Measurements from ENCODE around the gene S1PR3. TPM values are rescaled to one million over a fixed set of nuclear protein-coding genes. Genes with fewer than 3 reads are reported as not detected.

The S1PR3 gene
- total RNA-seq, result under 0.01 and 1.2 TPM in 2 replicates

GRCh38 chr9:88991066-88992034 is at the start of gene S1PR3:
TSS of gene S1PR3 (plus strand) at chr9:88991468. CDS start at chr9:89001201, 9,733 bp downstream.

Other genes with a start within 250 kb of the S1PR3 start
- under 0.01 and 0.78 TPM in 2 replicates for gene SHC3, start 187.3 kb downstream of the S1PR3 start, total RNA-seq